WTC11 (cell line): ENCODE measurements around the gene CDCA4. TPM values are rescaled to one million over a fixed set of nuclear protein-coding genes. Genes with fewer than 3 reads are reported as not detected.

ENCODE experiments used
- ATAC-seq: fragments of 200-7000 bp; cut with Tn5 transposase; 2 replicates; pipeline ENCODE4 v1.10.0; 2021; ENCODE audit warnings: mild to moderate bottlenecking, moderate library complexity
- CTCF ChIA-PET: fragments of 300-600 bp; sonication (Branson Sonifier 250); formaldehyde crosslinking; loops from one replicate; lab custom pipeline; 2021; ENCODE audit warnings: antibody characterized with exemption; lab: Charles Lee
- POLR2A ChIA-PET: fragments of 350-600 bp; sonication (Branson Sonifier 250); formaldehyde crosslinking; loops from one replicate; lab custom pipeline; 2021; ENCODE audit warnings: antibody characterized with exemption; lab: Charles Lee
- DNase-seq: peaks from one replicate; pipeline ENCODE4 v3.0.0; 2021; ENCODE audit warnings: low spot score
- H3K27ac Mint-ChIP-seq: 2 replicates; pipeline ENCODE4 v1.8.0; 2021; ENCODE audit warnings: mixed read lengths
- H3K27me3 Mint-ChIP-seq: 2 replicates; pipeline ENCODE4 v1.8.0; 2021; ENCODE audit warnings: low read depth, mild to moderate bottlenecking, moderate library complexity, mixed read lengths
- H3K36me3 Mint-ChIP-seq: 2 replicates; pipeline ENCODE4 v1.8.0; 2021; ENCODE audit warnings: mixed read lengths
- H3K4me1 Mint-ChIP-seq: 2 replicates; pipeline ENCODE4 v1.8.0; 2022; ENCODE audit warnings: mixed read lengths
- H3K4me3 Mint-ChIP-seq: 2 replicates; pipeline ENCODE4 v1.8.0; 2021; ENCODE audit warnings: mild to moderate bottlenecking, moderate library complexity, mixed read lengths
- H3K9me3 Mint-ChIP-seq: 2 replicates; pipeline ENCODE4 v1.8.0; 2021; ENCODE audit warnings: mixed read lengths
- CREB1 ChIP-seq: sonication (generic); formaldehyde crosslinking; IDR thresholded peaks from 2 replicates; pipeline ENCODE4 v1.8.0; 2023; ENCODE audit warnings: mild to moderate bottlenecking, missing genetic modification reagents
- ESRRA ChIP-seq: sonication (generic); formaldehyde crosslinking; IDR thresholded peaks from 2 replicates; pipeline ENCODE4 v1.8.1; 2022; ENCODE audit warnings: mild to moderate bottlenecking, missing genetic modification reagents, borderline replicate concordance
- ETV6 ChIP-seq: sonication (generic); formaldehyde crosslinking; IDR thresholded peaks from 2 replicates; pipeline ENCODE4 v1.8.1; 2022; ENCODE audit warnings: mild to moderate bottlenecking, missing genetic modification reagents
- FOXK1 ChIP-seq: sonication (generic); formaldehyde crosslinking; IDR thresholded peaks from 2 replicates; pipeline ENCODE4 v1.8.0; 2022; ENCODE audit warnings: mild to moderate bottlenecking, moderate library complexity, missing genetic modification reagents
- GABPB1 ChIP-seq: sonication (generic); formaldehyde crosslinking; IDR thresholded peaks from 2 replicates; pipeline ENCODE4 v1.8.1; 2023; ENCODE audit warnings: mild to moderate bottlenecking, missing genetic modification reagents
- HMGA2 ChIP-seq: fragments of 250-450 bp; sonication (Bioruptor Pico); IDR thresholded peaks from 2 replicates; pipeline ENCODE4 v1.4.0; 2021; ENCODE audit warnings: mild to moderate bottlenecking, moderate library complexity
- HMGXB4 ChIP-seq: sonication (generic); formaldehyde crosslinking; IDR thresholded peaks from 2 replicates; pipeline ENCODE4 v1.8.1; 2023; ENCODE audit warnings: mild to moderate bottlenecking, moderate library complexity, missing genetic modification reagents
- MYBL2 ChIP-seq: sonication (generic); formaldehyde crosslinking; IDR thresholded peaks from 2 replicates; pipeline ENCODE4 v1.8.1; 2023; ENCODE audit warnings: mild to moderate bottlenecking, moderate library complexity, missing genetic modification reagents
- NFE2L1 ChIP-seq: sonication (generic); formaldehyde crosslinking; IDR thresholded peaks from 2 replicates; pipeline ENCODE4 v1.8.1; 2023; ENCODE audit warnings: missing genetic modification reagents
- SMAD3 ChIP-seq: sonication (generic); formaldehyde crosslinking; IDR thresholded peaks from 2 replicates; pipeline ENCODE4 v1.8.0; 2022; ENCODE audit warnings: missing genetic modification reagents, mild to moderate bottlenecking, borderline replicate concordance
- SP1 ChIP-seq: sonication (generic); formaldehyde crosslinking; conservative IDR thresholded peaks from 2 replicates; pipeline ENCODE4 v1.8.1; 2022; ENCODE audit warnings: missing genetic modification reagents
- ZBTB21 ChIP-seq: sonication (generic); formaldehyde crosslinking; IDR thresholded peaks from 2 replicates; pipeline ENCODE4 v1.8.1; 2023; ENCODE audit warnings: mild to moderate bottlenecking, missing genetic modification reagents, borderline replicate concordance
- ZNF121 ChIP-seq: sonication (generic); formaldehyde crosslinking; IDR thresholded peaks from 2 replicates; pipeline ENCODE4 v1.8.0; 2023; ENCODE audit warnings: missing genetic modification reagents
- ZNF396 ChIP-seq: fragments of 250-450 bp; sonication (Bioruptor Pico); IDR thresholded peaks from 2 replicates; pipeline ENCODE4 v1.8.0; 2021; ENCODE audit warnings: mild to moderate bottlenecking, moderate library complexity, borderline replicate concordance
- ZNF416 ChIP-seq: fragments of 250-450 bp; sonication (Bioruptor Pico); IDR thresholded peaks from 2 replicates; pipeline ENCODE4 v1.9.0; 2021; ENCODE audit warnings: mild to moderate bottlenecking, inconsistent platforms
- ZNF423 ChIP-seq: fragments of 250-450 bp; sonication (Bioruptor Pico); IDR thresholded peaks from 2 replicates; pipeline ENCODE4 v2.1.2; 2022; ENCODE audit warnings: mild to moderate bottlenecking, moderate library complexity
- total RNA-seq: library from RNA; stranded (reverse); gene quantifications from 3 replicates; pipeline ENCODE4 v1.2.3, GENCODE V29; 2021
- TF ChIP-seq, protein P1 (sequence below): fragments of 200-600 bp; IDR thresholded peaks from 2 replicates; pipeline ENCODE4 v1.8.0; 2022; ENCODE audit warnings: antibody characterized with exemption
- TF ChIP-seq, protein P2 (sequence below): sonication (generic); formaldehyde crosslinking; IDR thresholded peaks from 2 replicates; pipeline ENCODE4 v1.8.0; 2022; ENCODE audit warnings: mild to moderate bottlenecking, missing genetic modification reagents
- TF ChIP-seq, protein P3 (sequence below): sonication (generic); formaldehyde crosslinking; IDR thresholded peaks from 2 replicates; pipeline ENCODE4 v1.8.0; 2023; ENCODE audit warnings: missing genetic modification reagents, mild to moderate bottlenecking, borderline replicate concordance
- TF ChIP-seq, protein P4 (sequence below): sonication (generic); formaldehyde crosslinking; IDR thresholded peaks from 2 replicates; pipeline ENCODE4 v1.8.1; 2023; ENCODE audit warnings: mild to moderate bottlenecking, missing genetic modification reagents, moderate library complexity
- TF ChIP-seq, protein P5 (sequence below): fragments of 250-450 bp; sonication (Bioruptor Pico); IDR thresholded peaks from 2 replicates; pipeline ENCODE4 v2.1.2; 2022; ENCODE audit warnings: mild to moderate bottlenecking, moderate library complexity

Gene CDCA4
- total RNA-seq, 1 experiment from 2014 or later: 63.3 TPM

DNA sequence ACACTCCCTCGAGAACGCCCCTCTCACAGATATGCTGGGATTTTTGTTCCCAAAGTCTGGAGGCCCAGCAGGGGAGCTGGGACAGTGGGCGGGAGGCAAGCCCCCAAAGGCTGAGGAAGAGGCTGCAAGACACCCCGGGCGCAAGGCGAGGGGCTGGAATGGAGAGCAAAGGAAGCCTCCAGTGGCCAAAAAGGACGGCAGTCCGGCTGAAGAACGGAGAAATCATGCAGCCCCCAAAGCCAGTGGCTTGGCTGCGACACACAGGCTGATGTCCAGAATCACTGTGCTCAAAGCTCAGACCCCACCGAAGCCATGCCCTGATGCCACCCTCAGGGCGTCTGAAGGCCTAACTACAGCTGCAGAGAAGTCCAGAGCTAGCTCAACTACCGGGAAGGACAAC is 24.4 kb downstream of the CDCA4 start:
- ATAC-seq: no peak
- CTCF ChIA-PET: interaction anchor here (1.0 kb wide), 1 partner anchor 33 kb away, joined by 3 read pairs; no protein-coding TSS in a partner anchor
- TF ChIP-seq MYBL2 (CRISPR knock-in tag): no peak
- TF ChIP-seq, protein P1, sequence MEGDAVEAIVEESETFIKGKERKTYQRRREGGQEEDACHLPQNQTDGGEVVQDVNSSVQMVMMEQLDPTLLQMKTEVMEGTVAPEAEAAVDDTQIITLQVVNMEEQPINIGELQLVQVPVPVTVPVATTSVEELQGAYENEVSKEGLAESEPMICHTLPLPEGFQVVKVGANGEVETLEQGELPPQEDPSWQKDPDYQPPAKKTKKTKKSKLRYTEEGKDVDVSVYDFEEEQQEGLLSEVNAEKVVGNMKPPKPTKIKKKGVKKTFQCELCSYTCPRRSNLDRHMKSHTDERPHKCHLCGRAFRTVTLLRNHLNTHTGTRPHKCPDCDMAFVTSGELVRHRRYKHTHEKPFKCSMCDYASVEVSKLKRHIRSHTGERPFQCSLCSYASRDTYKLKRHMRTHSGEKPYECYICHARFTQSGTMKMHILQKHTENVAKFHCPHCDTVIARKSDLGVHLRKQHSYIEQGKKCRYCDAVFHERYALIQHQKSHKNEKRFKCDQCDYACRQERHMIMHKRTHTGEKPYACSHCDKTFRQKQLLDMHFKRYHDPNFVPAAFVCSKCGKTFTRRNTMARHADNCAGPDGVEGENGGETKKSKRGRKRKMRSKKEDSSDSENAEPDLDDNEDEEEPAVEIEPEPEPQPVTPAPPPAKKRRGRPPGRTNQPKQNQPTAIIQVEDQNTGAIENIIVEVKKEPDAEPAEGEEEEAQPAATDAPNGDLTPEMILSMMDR: no peak
- no peak for TF ChIP-seq HMGXB4 (CRISPR knock-in tag)
- Mint-ChIP-seq H3K27me3 (no peaks in the 10 kb centered on the region), H3K9me3 (peaks cover 9% of the 10 kb centered on the region; the same call in 1 of the 2 replicates), H3K27ac (no peak overlapping the region), H3K4me1 (no peaks in the 10 kb centered on the region), H3K36me3 (no peaks in the 10 kb centered on the region), H3K4me3 (no peak overlapping the region)
- no peak for DNase-seq
- POLR2A ChIA-PET: interaction anchor here (0.6 kb wide), 1 partner anchor 179 kb away, joined by 3 read pairs; no protein-coding TSS in a partner anchor

DNA sequence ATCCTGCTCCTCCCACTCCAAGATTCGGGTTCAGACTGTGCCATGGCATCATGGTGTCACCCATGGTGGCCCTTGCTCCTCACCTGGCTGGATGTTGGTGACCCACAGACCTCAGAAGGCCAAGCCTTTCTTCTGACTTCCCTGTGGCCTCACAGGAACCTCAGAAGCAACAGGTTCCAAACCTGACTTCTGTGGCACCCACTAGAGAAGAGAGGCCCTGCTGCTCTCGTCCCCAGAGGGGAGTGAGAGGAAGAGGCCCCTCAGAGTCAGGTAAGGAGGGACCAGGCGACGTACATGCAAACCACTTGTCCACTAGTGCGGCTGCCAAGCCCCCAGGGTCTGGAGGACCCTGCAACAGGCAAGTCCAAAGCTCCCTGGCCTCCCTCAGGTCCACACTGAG is 24.9 kb downstream of the CDCA4 start:
- ATAC-seq: no peak
- no peak for DNase-seq
- no peaks in the 10 kb centered on the region for H3K27me3 Mint-ChIP-seq
- no peak overlapping the region for H3K4me3 Mint-ChIP-seq
- ChIA-PET CTCF (interaction anchor here (1.0 kb wide), 1 partner anchor 33 kb away, joined by 3 read pairs; no protein-coding TSS in a partner anchor), POLR2A (no interaction called here)
- H3K9me3 Mint-ChIP-seq: peaks cover 9% of the 10 kb centered on the region; the same call in 1 of the 2 replicates
- no peaks in the 10 kb centered on the region for H3K36me3 Mint-ChIP-seq
- TF ChIP-seq, protein P2, sequence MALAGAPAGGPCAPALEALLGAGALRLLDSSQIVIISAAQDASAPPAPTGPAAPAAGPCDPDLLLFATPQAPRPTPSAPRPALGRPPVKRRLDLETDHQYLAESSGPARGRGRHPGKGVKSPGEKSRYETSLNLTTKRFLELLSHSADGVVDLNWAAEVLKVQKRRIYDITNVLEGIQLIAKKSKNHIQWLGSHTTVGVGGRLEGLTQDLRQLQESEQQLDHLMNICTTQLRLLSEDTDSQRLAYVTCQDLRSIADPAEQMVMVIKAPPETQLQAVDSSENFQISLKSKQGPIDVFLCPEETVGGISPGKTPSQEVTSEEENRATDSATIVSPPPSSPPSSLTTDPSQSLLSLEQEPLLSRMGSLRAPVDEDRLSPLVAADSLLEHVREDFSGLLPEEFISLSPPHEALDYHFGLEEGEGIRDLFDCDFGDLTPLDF (CRISPR knock-in tag): no peak
- TF ChIP-seq ZBTB21 (CRISPR knock-in tag) (no peak), ESRRA (CRISPR knock-in tag) (no peak), GABPB1 (CRISPR knock-in tag) (no peak), ETV6 (no peak), HMGA2 (no peak), CREB1 (CRISPR knock-in tag) (no peak), FOXK1 (CRISPR knock-in tag) (no peak), ZNF423 (CRISPR knock-in tag) (no peak), SP1 (CRISPR knock-in tag) (no peak), NFE2L1 (CRISPR knock-in tag) (no peak), ZNF416 (CRISPR knock-in tag) (no peak), ZNF121 (CRISPR knock-in tag) (no peak), SMAD3 (CRISPR knock-in tag) (no peak), ZNF396 (no peak)
- TF ChIP-seq, protein P3, sequence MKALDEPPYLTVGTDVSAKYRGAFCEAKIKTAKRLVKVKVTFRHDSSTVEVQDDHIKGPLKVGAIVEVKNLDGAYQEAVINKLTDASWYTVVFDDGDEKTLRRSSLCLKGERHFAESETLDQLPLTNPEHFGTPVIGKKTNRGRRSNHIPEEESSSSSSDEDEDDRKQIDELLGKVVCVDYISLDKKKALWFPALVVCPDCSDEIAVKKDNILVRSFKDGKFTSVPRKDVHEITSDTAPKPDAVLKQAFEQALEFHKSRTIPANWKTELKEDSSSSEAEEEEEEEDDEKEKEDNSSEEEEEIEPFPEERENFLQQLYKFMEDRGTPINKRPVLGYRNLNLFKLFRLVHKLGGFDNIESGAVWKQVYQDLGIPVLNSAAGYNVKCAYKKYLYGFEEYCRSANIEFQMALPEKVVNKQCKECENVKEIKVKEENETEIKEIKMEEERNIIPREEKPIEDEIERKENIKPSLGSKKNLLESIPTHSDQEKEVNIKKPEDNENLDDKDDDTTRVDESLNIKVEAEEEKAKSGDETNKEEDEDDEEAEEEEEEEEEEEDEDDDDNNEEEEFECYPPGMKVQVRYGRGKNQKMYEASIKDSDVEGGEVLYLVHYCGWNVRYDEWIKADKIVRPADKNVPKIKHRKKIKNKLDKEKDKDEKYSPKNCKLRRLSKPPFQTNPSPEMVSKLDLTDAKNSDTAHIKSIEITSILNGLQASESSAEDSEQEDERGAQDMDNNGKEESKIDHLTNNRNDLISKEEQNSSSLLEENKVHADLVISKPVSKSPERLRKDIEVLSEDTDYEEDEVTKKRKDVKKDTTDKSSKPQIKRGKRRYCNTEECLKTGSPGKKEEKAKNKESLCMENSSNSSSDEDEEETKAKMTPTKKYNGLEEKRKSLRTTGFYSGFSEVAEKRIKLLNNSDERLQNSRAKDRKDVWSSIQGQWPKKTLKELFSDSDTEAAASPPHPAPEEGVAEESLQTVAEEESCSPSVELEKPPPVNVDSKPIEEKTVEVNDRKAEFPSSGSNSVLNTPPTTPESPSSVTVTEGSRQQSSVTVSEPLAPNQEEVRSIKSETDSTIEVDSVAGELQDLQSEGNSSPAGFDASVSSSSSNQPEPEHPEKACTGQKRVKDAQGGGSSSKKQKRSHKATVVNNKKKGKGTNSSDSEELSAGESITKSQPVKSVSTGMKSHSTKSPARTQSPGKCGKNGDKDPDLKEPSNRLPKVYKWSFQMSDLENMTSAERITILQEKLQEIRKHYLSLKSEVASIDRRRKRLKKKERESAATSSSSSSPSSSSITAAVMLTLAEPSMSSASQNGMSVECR (CRISPR knock-in tag): no peak
- TF ChIP-seq, protein P4, sequence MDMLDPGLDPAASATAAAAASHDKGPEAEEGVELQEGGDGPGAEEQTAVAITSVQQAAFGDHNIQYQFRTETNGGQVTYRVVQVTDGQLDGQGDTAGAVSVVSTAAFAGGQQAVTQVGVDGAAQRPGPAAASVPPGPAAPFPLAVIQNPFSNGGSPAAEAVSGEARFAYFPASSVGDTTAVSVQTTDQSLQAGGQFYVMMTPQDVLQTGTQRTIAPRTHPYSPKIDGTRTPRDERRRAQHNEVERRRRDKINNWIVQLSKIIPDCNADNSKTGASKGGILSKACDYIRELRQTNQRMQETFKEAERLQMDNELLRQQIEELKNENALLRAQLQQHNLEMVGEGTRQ (CRISPR knock-in tag): no peak
- TF ChIP-seq, protein P5, sequence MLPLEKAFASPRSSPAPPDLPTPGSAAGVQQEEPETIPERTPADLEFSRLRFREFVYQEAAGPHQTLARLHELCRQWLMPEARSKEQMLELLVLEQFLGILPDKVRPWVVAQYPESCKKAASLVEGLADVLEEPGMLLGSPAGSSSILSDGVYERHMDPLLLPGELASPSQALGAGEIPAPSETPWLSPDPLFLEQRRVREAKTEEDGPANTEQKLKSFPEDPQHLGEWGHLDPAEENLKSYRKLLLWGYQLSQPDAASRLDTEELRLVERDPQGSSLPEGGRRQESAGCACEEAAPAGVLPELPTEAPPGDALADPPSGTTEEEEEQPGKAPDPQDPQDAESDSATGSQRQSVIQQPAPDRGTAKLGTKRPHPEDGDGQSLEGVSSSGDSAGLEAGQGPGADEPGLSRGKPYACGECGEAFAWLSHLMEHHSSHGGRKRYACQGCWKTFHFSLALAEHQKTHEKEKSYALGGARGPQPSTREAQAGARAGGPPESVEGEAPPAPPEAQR (CRISPR knock-in tag): no peak
- no peaks in the 10 kb centered on the region for H3K4me1 Mint-ChIP-seq
- H3K27ac Mint-ChIP-seq: no peak overlapping the region
